Chondrocyte (in vitro differentiated cells): ENCODE measurements around the gene PIGL. TPM values are rescaled to one million over a fixed set of nuclear protein-coding genes. Genes with fewer than 3 reads are reported as not detected.
"Not testable (repeated sequence)": the region's sequence is repeated elsewhere in the genome, so short reads cannot be mapped to it uniquely, and the experiment has no call there.

Experiments used
- DNase-seq: peaks from one replicate; pipeline ENCODE4 v3.0.0; 2021; ENCODE audit warnings: mixed read lengths, low spot score
- H3K27ac Mint-ChIP-seq: one replicate; pipeline ENCODE4 v1.8.0; 2021; ENCODE audit warnings: mild to moderate bottlenecking, moderate library complexity, mixed read lengths; ENCODE audit not compliant: unreplicated experiment
- H3K27me3 Mint-ChIP-seq: 2 replicates; pipeline ENCODE4 v1.8.0; 2021; ENCODE audit warnings: low read depth, mixed read lengths
- H3K36me3 Mint-ChIP-seq: 2 replicates; pipeline ENCODE4 v1.8.0; 2021; ENCODE audit warnings: low read depth, mixed read lengths
- H3K4me1 Mint-ChIP-seq: 2 replicates; pipeline ENCODE4 v1.8.0; 2021; ENCODE audit warnings: low read depth, mild to moderate bottlenecking, mixed read lengths
- H3K4me3 Mint-ChIP-seq: one replicate; pipeline ENCODE4 v1.8.0; 2021; ENCODE audit warnings: mild to moderate bottlenecking, moderate library complexity, mixed read lengths; ENCODE audit not compliant: unreplicated experiment
- H3K9me3 Mint-ChIP-seq: 2 replicates; pipeline ENCODE4 v1.8.0; 2021; ENCODE audit warnings: low read depth, mixed read lengths
- CTCF ChIP-seq: fragments of 200-600 bp; sonication (generic); IDR thresholded peaks from 2 replicates; pipeline ENCODE4 v1.5.0; 2021; ENCODE audit warnings: antibody characterized with exemption, mild to moderate bottlenecking, moderate library complexity
- total RNA-seq: library from RNA; stranded (reverse); gene quantifications from 3 replicates; pipeline ENCODE4 v1.2.1, GENCODE V29; 2021

The PIGL gene
- total RNA-seq, 1 donor from 2014 or later: 15.9 TPM

DNA sequence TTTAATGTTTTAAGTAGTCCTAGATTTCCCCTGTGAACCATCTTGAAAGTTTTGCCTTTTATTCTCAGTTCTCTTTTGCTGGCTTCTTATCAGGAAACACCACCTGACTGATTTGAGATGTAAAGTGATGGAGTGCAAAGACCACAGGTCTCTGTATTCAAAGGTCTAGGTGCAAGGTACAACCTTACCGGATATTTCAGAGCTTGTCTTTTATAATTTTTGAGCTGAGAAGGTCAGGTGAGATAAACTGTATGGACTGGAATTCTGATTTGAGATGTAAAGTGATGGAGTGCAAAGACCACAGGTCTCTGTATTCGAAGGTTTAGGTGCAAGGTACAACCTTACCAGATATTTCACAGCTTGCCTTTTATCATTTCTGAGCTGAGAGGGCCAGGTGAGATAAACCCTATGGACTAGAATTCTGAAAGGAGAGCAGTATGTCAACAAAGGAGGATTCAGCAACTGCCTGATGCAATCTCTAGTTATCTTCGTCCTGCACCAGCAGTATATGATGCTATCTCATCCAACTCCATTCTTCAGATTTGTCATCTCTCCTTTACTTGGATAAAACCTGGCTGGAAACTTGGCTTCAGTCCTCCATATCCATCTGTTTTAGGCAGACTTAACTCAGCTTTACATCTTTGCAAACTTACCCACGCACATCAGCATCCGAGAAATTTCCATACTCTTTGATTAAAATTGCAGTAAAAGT, 72.0 kb downstream of the PIGL start:
- no peak for TF ChIP-seq CTCF
- Mint-ChIP-seq H3K4me3 (no peak overlapping the region), H3K36me3 (peaks cover 4% of the 10 kb centered on the region), H3K27ac (no peak overlapping the region), H3K4me1 (peaks cover 49% of the 10 kb centered on the region), H3K9me3 (no peaks in the 10 kb centered on the region), H3K27me3 (no peaks in the 10 kb centered on the region)
- DNase-seq: no peak

- Mint-ChIP-seq H3K27ac (no peak overlapping the region), H3K4me3 (no peak overlapping the region), H3K9me3 (no peaks in the 10 kb centered on the region), H3K36me3 (peaks cover 2% of the 10 kb centered on the region), H3K27me3 (no peaks in the 10 kb centered on the region), H3K4me1 (peaks cover 6% of the 10 kb centered on the region)
- TF ChIP-seq CTCF: no peak
- DNase-seq: no peak
These were observed 76.9 kb downstream of the PIGL start for GRCh38 chr17:16293931-16294330.

GRCh38 chr17:16294560-16294959, 77.5 kb downstream of the PIGL start:
- Mint-ChIP-seq H3K27me3 (no peaks in the 10 kb centered on the region), H3K36me3 (peaks cover 2% of the 10 kb centered on the region), H3K4me3 (no peak overlapping the region), H3K9me3 (no peaks in the 10 kb centered on the region), H3K27ac (no peak overlapping the region), H3K4me1 (no peaks in the 10 kb centered on the region)
- TF ChIP-seq CTCF: no peak
- no peak for DNase-seq

DNA sequence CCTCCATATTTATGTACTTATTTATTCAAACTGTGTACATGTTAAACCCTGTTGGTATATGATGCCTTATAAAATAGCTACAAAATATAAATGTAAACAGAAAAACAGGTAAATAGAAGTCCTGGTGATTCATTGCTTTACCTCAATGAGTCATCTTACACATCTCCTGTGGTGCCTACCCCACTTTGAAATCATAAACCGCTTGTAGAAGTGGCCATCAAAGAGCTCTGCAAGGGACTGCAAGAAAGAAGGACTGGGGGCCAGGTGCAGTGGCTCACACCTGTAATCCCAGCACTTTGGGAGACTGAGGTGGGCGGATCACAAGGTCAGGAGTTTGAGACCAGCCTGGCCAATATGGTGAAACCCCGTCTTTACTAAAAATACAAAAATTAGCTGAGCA, 79.1 kb downstream of the PIGL start:
- not testable (repeated sequence) for H3K27me3 Mint-ChIP-seq, H3K9me3 Mint-ChIP-seq, H3K4me1 Mint-ChIP-seq, H3K27ac Mint-ChIP-seq, H3K36me3 Mint-ChIP-seq, H3K4me3 Mint-ChIP-seq, DNase-seq

GRCh38 chr17:16297367-16298139, 80.5 kb downstream of the PIGL start:
- Mint-ChIP-seq H3K4me3 (no peak overlapping the region), H3K36me3 (peaks cover 5% of the 10 kb centered on the region)

More at GRCh38 chr17:16297367-16298139, 80.5 kb downstream of the PIGL start:
- H3K4me1 Mint-ChIP-seq: peaks cover 2% of the 10 kb centered on the region
- H3K27ac Mint-ChIP-seq: no peak overlapping the region
- no peaks in the 10 kb centered on the region for H3K9me3 Mint-ChIP-seq
- no peak for TF ChIP-seq CTCF
- peak; percentile 26 for DNase-seq
- H3K27me3 Mint-ChIP-seq: no peaks in the 10 kb centered on the region
